SK-N-MC (cell line): ENCODE data around the gene TFF2.

ENCODE experiments used
- EZH2 ChIP-seq: fragments of 200-600 bp; sonication (generic); IDR thresholded peaks from one replicate; pipeline ENCODE4 v1.6.1; 2017; ENCODE audit warnings: antibody characterized with exemption
- FOXP2 ChIP-seq: optimal IDR thresholded peaks from 2 replicates; pipeline ENCODE3; 2011; ENCODE audit warnings: mild to moderate bottlenecking, moderate library complexity; ENCODE audit not compliant: insufficient read depth; ENCODE audit errors: extremely low read length, control extremely low read depth

- TF ChIP-seq FOXP2 (no peak), EZH2 (no peak)
Observed at GRCh38 chr21:42324896-42325295, 25.9 kb downstream of the TFF2 start.
